Stomach (tissue), 9 donors: ENCODE data around the gene LHFPL3. TPM values are rescaled to one million over a fixed set of nuclear protein-coding genes. Genes with fewer than 3 reads are reported as not detected.
"Not testable (repeated sequence)": the region's sequence is repeated elsewhere in the genome, so short reads cannot be mapped to it uniquely, and the experiment has no call there.

Experiments
- DNase-seq, 2 donors: peaks; one replicate each; pipeline versions ENCODE4 v3.0.0 to v3.0.0-alpha.2; 2013 to 2019
- H3K27ac ChIP-seq, 5 donors: fragments of 200-600 bp in 4 of 5; sonication (generic) in 4 of 5; one replicate each; pipeline ENCODE4 v1.5.1; 2013 to 2019; ENCODE audit warnings: mild to moderate bottlenecking in 1 of 5, moderate library complexity in 1 of 5
- H3K27me3 ChIP-seq, 3 donors: fragments of 200-600 bp; sonication (generic); one replicate each; pipeline ENCODE4 v1.5.1; 2017 to 2019; ENCODE audit warnings: mixed run types in 1 of 3
- H3K36me3 ChIP-seq, 4 donors: fragments of 200-600 bp; sonication (generic); 1 replicate in 3 of 4; 2 replicates in 1 of 4; pipeline ENCODE4 v1.5.1; 2016 to 2019
- H3K4me1 ChIP-seq, 4 donors: fragments of 200-600 bp; sonication (generic); one replicate each; pipeline ENCODE4 v1.5.1; 2016 to 2019
- H3K4me3 ChIP-seq, 4 donors: fragments of 200-600 bp; sonication (generic) in 3 of 4; one replicate each; pipeline ENCODE4 v1.5.1; 2016 to 2019; ENCODE audit warnings: mild to moderate bottlenecking in 1 of 4
- H3K9me3 ChIP-seq, 4 donors: fragments of 200-600 bp; sonication (generic); one replicate each; pipeline ENCODE4 v1.5.1; 2016 to 2019
- CTCF ChIP-seq, 7 experiments: fragments of 450-650 bp in 4 of 7; fragments of 200-600 bp in 3 of 7; sonication (generic) in 3 of 7; IDR thresholded peaks; one replicate each; pipeline ENCODE4 v1.5.1; 2016 to 2019; ENCODE audit warnings: antibody characterized with exemption in 7 of 7, control low read depth in 2 of 7, mild to moderate bottlenecking in 1 of 7
- EP300 ChIP-seq: sonication (generic); formaldehyde crosslinking; IDR thresholded peaks from one replicate; pipeline ENCODE4 v1.6.1; 2017; ENCODE audit warnings: antibody characterized with exemption
- POLR2A ChIP-seq, 4 donors: fragments of 450-650 bp; IDR thresholded peaks; one replicate each; pipeline ENCODE4 v1.6.1; 2016; ENCODE audit warnings: antibody characterized with exemption in 4 of 4, control low read depth in 2 of 4, mild to moderate bottlenecking in 1 of 4, moderate library complexity in 1 of 4
- POLR2AphosphoS5 ChIP-seq, 3 donors: sonication (generic); formaldehyde crosslinking; IDR thresholded peaks; one replicate each; pipeline ENCODE4 v1.6.1; 2016; ENCODE audit warnings: antibody characterized with exemption in 3 of 3
- WGBS, 5 donors: extraction: QIAGEN DNeasy Blood & Tissue Kit in 3 of 5; methylation state at CpG; one replicate each; pipeline versions ENCODE4 v1.1.5 to v1.1.7; 2013 to 2018; 5-methylcytosine and 5-hydroxymethylcytosine counted together
- intact Hi-C: fragments of 100-400 bp; cut with DNase I; formaldehyde crosslinking; loops from one replicate; pipeline ENCODE4 v1.15.1; 2023; ENCODE audit warnings: low total_unique reads
- polyA plus RNA-seq, 3 donors: library from polyadenylated mRNA; stranded (reverse); fragments of 200-250 nt; gene quantifications; one replicate each; pipeline ENCODE4 v1.2.3, GENCODE V29; 2013
- total RNA-seq, 5 donors: library from RNA; depleted of rRNA; stranded (reverse); fragments of >200 nt; gene quantifications; one replicate each; pipeline versions ENCODE4 v1.1.0 to v1.2.3, GENCODE V29; 2014 to 2016
- donor health status: healthy with polysubstance abuse.
- donor health status: Bipolar disorder and iron deficiency.
- donor health status: healthy.

LHFPL3 gene
- total and polyA plus RNA-seq, 8 donors: 0.55 TPM; not detected in 7

DNA sequence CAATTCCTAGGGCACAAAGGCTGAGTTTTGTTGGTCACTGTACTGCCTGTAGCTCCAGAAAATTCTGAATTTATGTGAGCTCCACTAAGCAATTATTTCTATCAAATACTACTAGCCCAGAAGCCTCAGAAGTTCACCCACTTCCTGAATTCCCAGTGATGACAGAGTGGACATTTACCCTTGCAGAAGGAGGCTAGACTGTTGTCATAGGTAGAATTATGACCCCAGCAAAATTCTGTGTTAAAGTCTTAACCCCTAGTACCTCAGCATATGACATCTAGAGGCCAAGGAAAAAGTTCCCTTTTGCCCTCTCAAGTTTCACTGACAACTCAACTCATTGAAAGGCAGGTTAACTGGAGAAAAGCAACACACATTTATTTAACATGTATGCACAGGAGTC lies 606.9 kb downstream of the LHFPL3 start:
- H3K4me1 ChIP-seq: peaks cover 0 to 24% (median 15%) of the 10 kb centered on the region in 4 donors
- H3K4me3 ChIP-seq: no peak overlapping the region
- no peaks in the 10 kb centered on the region for H3K36me3 ChIP-seq
- H3K27me3 ChIP-seq: no peaks in the 10 kb centered on the region
- intact Hi-C loops: no loop called here
- H3K9me3 ChIP-seq: no peaks in the 10 kb centered on the region
- TF ChIP-seq CTCF (IDR thresholded peaks at IDR 0.05) (no peak), EP300 (no peak), POLR2AphosphoS5 (IDR thresholded peaks at IDR 0.05) (no peak), POLR2A (IDR thresholded peaks at IDR 0.05) (no peak)
- no peak for DNase-seq
- H3K27ac ChIP-seq: no peak overlapping the region

DNA sequence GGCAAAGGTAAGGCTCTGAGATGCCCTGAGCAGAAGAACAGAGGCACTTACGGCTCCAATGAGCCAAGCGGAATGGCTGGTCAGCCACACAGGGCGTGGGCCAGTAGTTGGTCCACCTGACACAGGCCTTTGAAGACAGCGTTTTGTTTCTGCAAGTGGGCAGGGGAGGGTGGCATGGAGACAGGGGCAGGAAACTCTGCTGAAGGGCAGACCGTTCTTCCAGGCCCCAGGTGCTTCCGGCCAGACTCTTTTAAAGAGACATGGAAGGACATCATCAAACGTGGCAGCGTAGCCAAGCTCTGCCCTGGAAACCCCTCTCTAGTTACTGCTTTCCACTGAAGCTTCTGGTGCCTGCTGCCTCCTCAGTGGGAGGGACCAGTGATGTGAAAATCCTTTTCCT lies 608.1 kb downstream of the LHFPL3 start:
- Histone ChIP-seq H3K27me3 (no peaks in the 10 kb centered on the region), H3K4me1 (peaks cover 0 to 17% (median 4%) of the 10 kb centered on the region in 4 donors), H3K4me3 (no peak overlapping the region), H3K36me3 (no peaks in the 10 kb centered on the region), H3K9me3 (no peaks in the 10 kb centered on the region), H3K27ac (no peak overlapping the region)
- intact Hi-C loops: no loop called here
- DNase-seq: no peak
- no peak for TF ChIP-seq CTCF (IDR thresholded peaks at IDR 0.05)
- 84 to 94% (median 85%) methylated on average over 6 to 8 of the region's 8 CpGs for WGBS, 5 donors

DNA sequence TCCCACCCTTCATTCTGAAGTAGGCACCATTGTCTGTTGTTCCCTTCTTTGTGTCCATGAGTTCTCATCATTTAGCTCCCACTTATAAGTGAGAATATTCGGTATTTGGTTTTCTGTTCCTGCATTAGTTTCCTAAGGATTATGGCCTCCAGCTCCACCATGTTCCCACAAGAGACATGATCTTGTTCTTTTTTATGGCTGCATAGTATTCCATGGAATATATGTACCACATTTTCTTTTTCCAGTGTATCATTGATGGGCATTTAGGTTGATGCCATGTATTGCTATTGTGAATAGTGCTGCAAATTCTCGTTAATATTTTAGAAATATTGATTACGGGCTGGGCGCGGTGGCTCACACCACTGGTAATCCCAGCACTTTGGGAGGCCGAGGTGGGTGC lies 609.1 kb downstream of the LHFPL3 start:
- intact Hi-C loops, H3K27ac ChIP-seq, H3K36me3 ChIP-seq, DNase-seq, H3K27me3 ChIP-seq, H3K4me3 ChIP-seq, H3K9me3 ChIP-seq: not testable (repeated sequence)
- peaks cover 0 to 12% (median 10%) of the 10 kb centered on the region in 4 donors for H3K4me1 ChIP-seq
- WGBS, 5 donors: 92 to 99% (median 96%) methylated on average over 6 of the region's 6 CpGs

GRCh38 chr7:104938741-104939390 lies 610.5 kb downstream of the LHFPL3 start:
- TF ChIP-seq EP300: no peak
- Histone ChIP-seq H3K36me3 (no peaks in the 10 kb centered on the region), H3K9me3 (no peaks in the 10 kb centered on the region), H3K4me3 (no peak overlapping the region), H3K4me1 (peaks cover 3 to 23% (median 19%) of the 10 kb centered on the region in 4 donors), H3K27me3 (no peaks in the 10 kb centered on the region), H3K27ac (no peak overlapping the region)
- WGBS, 5 donors: 94 to 97% (median 95%) methylated on average over 1 of the region's 1 CpG
- intact Hi-C loops: no loop called here
- no peak for DNase-seq

DNA sequence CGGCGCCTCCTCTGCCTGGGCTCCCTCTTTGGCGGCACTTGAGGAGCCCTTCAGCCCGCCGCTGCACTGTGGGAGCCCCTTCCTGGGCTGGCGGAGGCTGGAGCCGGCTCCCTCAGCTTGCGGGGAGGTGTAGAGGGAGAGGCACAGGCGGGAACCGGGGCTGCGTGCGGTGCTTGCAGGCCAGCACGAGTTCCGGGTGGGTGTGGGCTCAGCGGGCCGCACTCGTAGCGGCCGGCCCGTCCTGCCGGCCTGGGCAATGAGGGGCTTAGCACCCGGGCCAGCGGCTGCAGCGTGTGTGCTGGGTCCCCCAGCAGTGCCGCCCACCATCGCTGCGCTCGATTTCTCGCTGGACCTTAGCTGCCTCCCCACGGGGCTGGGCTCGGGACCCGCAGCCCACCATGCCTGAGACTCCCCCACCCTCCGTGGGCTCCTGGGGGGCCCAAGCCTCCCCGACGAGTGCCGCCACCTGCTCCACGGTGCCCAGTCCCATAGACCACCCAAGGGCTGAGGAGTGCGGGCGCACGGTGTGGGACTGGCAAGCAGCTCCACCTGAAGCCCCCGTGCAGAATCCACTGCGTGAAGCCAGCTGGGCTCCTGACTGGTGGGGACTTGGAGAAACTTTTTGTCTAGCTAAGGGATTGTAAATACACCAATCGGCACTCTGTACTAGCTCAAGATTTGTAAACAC lies 611.8 kb downstream of the LHFPL3 start:
- Histone ChIP-seq H3K4me1 (peaks cover 14 to 36% (median 30%) of the 10 kb centered on the region in 4 donors), H3K4me3 (no peak overlapping the region), H3K36me3 (no peaks in the 10 kb centered on the region), H3K27ac (peak overlapping the region in 1 of 5 donors; percentile 14), H3K9me3 (no peaks in the 10 kb centered on the region), H3K27me3 (no peaks in the 10 kb centered on the region)
- 92 to 96% (median 95%) methylated on average over 33 to 43 of the region's 43 CpGs for WGBS, 5 donors
- intact Hi-C loops: no loop called here
- TF ChIP-seq EP300: no peak
- no peak for TF ChIP-seq POLR2AphosphoS5 (IDR thresholded peaks at IDR 0.05)
- no peak for TF ChIP-seq POLR2A (IDR thresholded peaks at IDR 0.05)
- no peak for TF ChIP-seq CTCF (IDR thresholded peaks at IDR 0.05)
- no peak for DNase-seq
